Measurements from ENCODE around the gene GPR156. TPM values are rescaled to one million over a fixed set of nuclear protein-coding genes. Genes with fewer than 3 reads are reported as not detected.

Gene GPR156
- polyA plus RNA-seq, 1 donor (not counting 4 experiments of a cell fraction or from before 2014, with no cell fraction given) = 0.17 TPM

DNA sequence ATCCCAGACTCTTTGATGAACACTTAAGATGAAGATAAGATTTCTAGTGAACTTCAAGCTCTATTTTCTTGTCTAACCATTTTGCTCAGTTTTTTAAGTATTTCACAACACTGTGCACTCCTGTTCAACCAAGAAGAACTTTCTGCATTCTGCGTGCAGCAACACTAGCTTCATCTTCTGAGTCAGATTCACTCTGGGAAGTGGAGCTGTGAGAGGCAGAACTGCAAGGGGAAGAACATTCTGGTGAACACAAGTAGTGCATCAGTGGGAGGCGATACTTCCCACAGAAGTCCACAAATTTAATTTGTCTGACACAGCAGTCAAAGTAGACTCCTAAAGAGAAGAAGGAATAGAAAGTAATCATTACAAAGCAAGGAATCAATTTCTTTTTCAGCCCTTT, 46.1 kb upstream of the GPR156 start:
- Histone ChIP-seq H3K27ac (ENCODE audit: control insufficient read depth, insufficient read depth, low read length) (no peak overlapping the region), H3K4me1 (ENCODE audit: control insufficient read depth, extremely low read depth, insufficient read depth, low read length) (no peaks in the 10 kb centered on the region), H4K20me1 (ENCODE audit: control insufficient read depth, extremely low read depth, insufficient read depth, low read length) (no peaks in the 10 kb centered on the region), H3K9me1 (ENCODE audit: control insufficient read depth, extremely low read depth, insufficient read depth, low read length) (no peaks in the 10 kb centered on the region), H3K36me3 (ENCODE audit: control insufficient read depth in 2 of 2, extremely low read depth in 1 of 2, insufficient read depth in 2 of 2, low read length in 2 of 2) (peaks cover 1 to 8% of the 10 kb centered on the region in 2 experiments), H3K79me2 (ENCODE audit: control insufficient read depth, insufficient read depth, low read length) (peaks cover 3% of the 10 kb centered on the region), H2AFZ (ENCODE audit: control insufficient read depth, low read length) (no peak overlapping the region), H3K9me3 (ENCODE audit: control insufficient read depth, low read depth, low read length) (no peaks in the 10 kb centered on the region), H3K27me3 (ENCODE audit: control insufficient read depth, extremely low read depth, insufficient read depth, low read length) (no peaks in the 10 kb centered on the region), H3K9ac (ENCODE audit: control insufficient read depth, extremely low read depth, insufficient read depth, low read length) (no peak overlapping the region), H3K4me3 (ENCODE audit: control insufficient read depth in 2 of 3, extremely low read depth in 1 of 3, insufficient read depth in 2 of 3, low read depth in 1 of 3, low read length in 3 of 3) (no peak overlapping the region), H3K4me2 (ENCODE audit: control insufficient read depth, extremely low read depth, insufficient read depth, low read depth, low read length) (no peak overlapping the region)
- FAIRE-seq = no peak
- no peak for TF ChIP-seq EZH2 (IDR thresholded peaks at IDR 0.05; ENCODE audit: low read length)
- TF ChIP-seq CTCF (optimal IDR thresholded peaks at IDR 0.05 in 1 of 3, IDR thresholded peaks at IDR 0.05 in 1 of 3, conservative IDR thresholded peaks at IDR 0.05 in 1 of 3; ENCODE audit: extremely low read depth in 1 of 3, insufficient read depth in 2 of 3, low read length in 3 of 3) = no peak
- no peak for DNase-seq (ENCODE audit: low read depth, low spot score)
- dilution Hi-C loops (cut with MboI; ENCODE audit: extremely low pct_ligation_motif_present, low sequenced_read_pairs) = no loop called here

- H4K20me1 ChIP-seq (ENCODE audit: control insufficient read depth, extremely low read depth, insufficient read depth, low read length) = no peaks in the 10 kb centered on the region
- no peaks in the 10 kb centered on the region for H3K9me3 ChIP-seq (ENCODE audit: control insufficient read depth, low read depth, low read length)
- H3K36me3 ChIP-seq (ENCODE audit: control insufficient read depth in 2 of 2, extremely low read depth in 1 of 2, insufficient read depth in 2 of 2, low read length in 2 of 2) = peaks cover 5% of the 10 kb centered on the region in 2 experiments
- DNase-seq (ENCODE audit: low read depth, low spot score) (no peak), FAIRE-seq (no peak)
- H3K4me3 ChIP-seq (ENCODE audit: control insufficient read depth in 2 of 3, extremely low read depth in 1 of 3, insufficient read depth in 2 of 3, low read depth in 1 of 3, low read length in 3 of 3) = no peak overlapping the region
- H3K4me2 ChIP-seq (ENCODE audit: control insufficient read depth, extremely low read depth, insufficient read depth, low read depth, low read length) = no peak overlapping the region
- H3K9me1 ChIP-seq (ENCODE audit: control insufficient read depth, extremely low read depth, insufficient read depth, low read length) = no peaks in the 10 kb centered on the region
- dilution Hi-C loops (cut with MboI; ENCODE audit: extremely low pct_ligation_motif_present, low sequenced_read_pairs) = no loop called here
- H3K27me3 ChIP-seq (ENCODE audit: control insufficient read depth, extremely low read depth, insufficient read depth, low read length) = no peaks in the 10 kb centered on the region
- H3K4me1 ChIP-seq (ENCODE audit: control insufficient read depth, extremely low read depth, insufficient read depth, low read length) = no peaks in the 10 kb centered on the region
- TF ChIP-seq CTCF (optimal IDR thresholded peaks at IDR 0.05 in 1 of 3, IDR thresholded peaks at IDR 0.05 in 1 of 3, conservative IDR thresholded peaks at IDR 0.05 in 1 of 3; ENCODE audit: extremely low read depth in 1 of 3, insufficient read depth in 2 of 3, low read length in 3 of 3) (no peak), EZH2 (IDR thresholded peaks at IDR 0.05; ENCODE audit: low read length) (no peak)
- H2AFZ ChIP-seq (ENCODE audit: control insufficient read depth, low read length) = no peak overlapping the region
- H3K9ac ChIP-seq (ENCODE audit: control insufficient read depth, extremely low read depth, insufficient read depth, low read length) = no peak overlapping the region
- H3K79me2 ChIP-seq (ENCODE audit: control insufficient read depth, insufficient read depth, low read length) = no peaks in the 10 kb centered on the region
- H3K27ac ChIP-seq (ENCODE audit: control insufficient read depth, insufficient read depth, low read length) = no peak overlapping the region
These were observed 41.8 kb upstream of the GPR156 start for GRCh38 chr3:120326784-120327183.

Measured in keratinocyte (primary cell).